HUES64 (cell line): ENCODE data around the gene CDK11A.
A peak's percentile ranks its signal among the peaks of the same experiment; 100 is the strongest.
"Not testable (repeated sequence)": the region's sequence is repeated elsewhere in the genome, so short reads cannot be mapped to it uniquely, and the experiment has no call there.

Experiments
- H3K27ac ChIP-seq: 2 replicates; pipeline ENCODE4 v1.7.0; 2013; ENCODE audit warnings: low read depth, low read length, inconsistent platforms
- H3K27me3 ChIP-seq: 2 replicates; pipeline ENCODE4 v1.6.1; 2013; ENCODE audit warnings: mild to moderate bottlenecking, low read length; ENCODE audit not compliant: insufficient read depth
- H3K36me3 ChIP-seq: 2 replicates; pipeline ENCODE4 v1.6.1; 2013; ENCODE audit warnings: mild to moderate bottlenecking, low read length; ENCODE audit not compliant: insufficient read depth
- H3K4me1 ChIP-seq: 2 replicates; pipeline ENCODE4 v1.6.1; 2013; ENCODE audit warnings: mild to moderate bottlenecking, low read length, moderate library complexity; ENCODE audit not compliant: insufficient read depth
- H3K4me3 ChIP-seq: 2 replicates; pipeline ENCODE4 v1.5.1; 2013; ENCODE audit warnings: mild to moderate bottlenecking, low read length, moderate library complexity
- H3K9ac ChIP-seq: 2 replicates; pipeline ENCODE4 v1.6.1; 2013; ENCODE audit warnings: mild to moderate bottlenecking, low read depth, low read length
- H3K9me3 ChIP-seq: 2 replicates; pipeline ENCODE4 v1.6.1; 2013; ENCODE audit warnings: low read depth, low read length; ENCODE audit not compliant: insufficient read depth
- WGBS: fragments of 150-250, 120-280 bp; methylation state at CpG from one replicate; pipeline ENCODE4 v1.1.7; 2013; ENCODE audit warnings: missing lambda C conversion rate; 5-methylcytosine and 5-hydroxymethylcytosine counted together

Gene CDK11A

GRCh38 chr1:1664318-1664717, 59.8 kb downstream of the CDK11A start:
- peaks cover 30% of the 10 kb centered on the region for H3K36me3 ChIP-seq
- H3K4me1 ChIP-seq, H3K27me3 ChIP-seq, H3K27ac ChIP-seq, H3K9ac ChIP-seq, H3K9me3 ChIP-seq, H3K4me3 ChIP-seq: not testable (repeated sequence)
- 71% methylated on average over 4 of the region's 11 CpGs for WGBS

GRCh38 chr1:1662830-1663560, 61.2 kb downstream of the CDK11A start:
- H3K36me3 ChIP-seq = peaks cover 21% of the 10 kb centered on the region
- H3K9me3 ChIP-seq, H3K4me1 ChIP-seq, H3K27me3 ChIP-seq, H3K4me3 ChIP-seq, H3K9ac ChIP-seq, H3K27ac ChIP-seq: not testable (repeated sequence)
- 96% methylated on average over 14 of the region's 15 CpGs for WGBS

DNA sequence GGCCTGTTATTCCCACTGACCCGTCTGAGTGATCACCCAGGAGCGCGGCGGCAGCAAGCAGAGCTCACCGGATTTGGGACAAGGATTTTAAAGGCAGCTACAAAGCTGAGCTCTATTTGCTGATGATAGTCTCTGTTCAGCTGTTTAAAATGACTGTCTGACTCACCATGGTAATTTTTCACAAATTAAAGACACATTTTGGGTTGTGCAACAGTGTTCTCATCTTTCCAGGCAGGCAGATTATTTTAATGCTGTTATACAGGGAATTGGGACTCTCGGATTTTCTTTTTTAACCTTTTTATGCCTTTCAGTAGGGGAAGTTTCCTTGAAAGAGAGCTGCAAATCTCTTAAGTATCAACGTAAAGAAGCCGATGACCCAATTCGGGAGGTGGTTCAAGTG, 61.8 kb downstream of the CDK11A start:
- H3K36me3 ChIP-seq = peaks cover 18% of the 10 kb centered on the region
- not testable (repeated sequence) for H3K27ac ChIP-seq, H3K4me3 ChIP-seq, H3K9ac ChIP-seq, H3K9me3 ChIP-seq, H3K4me1 ChIP-seq, H3K27me3 ChIP-seq
- WGBS = 94% methylated on average over 3 of the region's 9 CpGs

- H3K27me3 ChIP-seq = not testable (repeated sequence)
- under 1% methylated on average over 56 of the region's 96 CpGs for WGBS
Measured at GRCh38 chr1:1658583-1659549, 65.3 kb downstream of the CDK11A start, which contains the start of gene CDK11B. CDK11B (minus strand) TSS chr1:1659004; CDS start chr1:1657485, 1,519 bp downstream.

More at GRCh38 chr1:1658583-1659549, 65.3 kb downstream of the CDK11A start, which contains the start of gene CDK11B:
- peaks cover 29% of the 10 kb centered on the region for H3K36me3 ChIP-seq
- peak within 1 kb of the TSS; percentile 87 for H3K9ac ChIP-seq
- not testable (repeated sequence) for H3K4me1 ChIP-seq, H3K9me3 ChIP-seq
- H3K27ac ChIP-seq = peak within 1 kb of the TSS; percentile 96
- peak within 1 kb of the TSS; percentile 58 for H3K4me3 ChIP-seq
